C4-2B (cell line): Measurements from ENCODE around the gene GPR3.

Experiments
- CTCF ChIP-seq: fragments of 450-650 bp; conservative IDR thresholded peaks from 2 replicates; pipeline ENCODE4 v1.5.1; 2017; ENCODE audit warnings: mild to moderate bottlenecking
- ZFX ChIP-seq: fragments of 450-650 bp; IDR thresholded peaks from 2 replicates; pipeline ENCODE4 v1.6.1; 2017

GRCh38 chr1:27364696-27365371 lies 27.6 kb upstream of the GPR3 start:
- no peak for TF ChIP-seq CTCF
- no peak for TF ChIP-seq ZFX
